Right cardiac atrium (tissue), 5 donors: Measurements from ENCODE around the gene GGNBP2. TPM values are rescaled to one million over a fixed set of nuclear protein-coding genes. Genes with fewer than 3 reads are reported as not detected.
"Not testable (repeated sequence)": the region's sequence is repeated elsewhere in the genome, so short reads cannot be mapped to it uniquely, and the experiment has no call there.

Source experiments
- ATAC-seq, 2 donors: fragments of 200-7000 bp; cut with Tn5 transposase; one replicate each; pipeline versions ENCODE4 v1.8.0 to v1.9.1; 2020; ENCODE audit warnings: moderate library complexity in 2 of 2, mild to moderate bottlenecking in 1 of 2
- DNase-seq, 3 donors: peaks; one replicate each; pipeline ENCODE4 v3.0.0-alpha.2; 2020
- H3K27ac ChIP-seq: one replicate; pipeline ENCODE4 v1.5.1; 2013; ENCODE audit warnings: mild to moderate bottlenecking, low read length, control low read depth, moderate library complexity
- H3K27me3 ChIP-seq: one replicate; pipeline ENCODE4 v1.6.1; 2013; ENCODE audit not compliant: control insufficient read depth, insufficient read depth
- H3K4me1 ChIP-seq: one replicate; pipeline ENCODE4 v1.6.1; 2013; ENCODE audit warnings: low read length; ENCODE audit not compliant: control insufficient read depth, insufficient read depth
- H3K4me3 ChIP-seq: one replicate; pipeline ENCODE4 v1.5.1; 2013; ENCODE audit warnings: low read length, control low read depth
- H3K9me3 ChIP-seq: one replicate; pipeline ENCODE4 v1.6.1; 2013; ENCODE audit warnings: low read length; ENCODE audit not compliant: control insufficient read depth
- WGBS: extraction: QIAGEN DNeasy Blood & Tissue Kit; methylation state at CpG from one replicate; pipeline ENCODE4 v1.1.7; 2013; 5-methylcytosine and 5-hydroxymethylcytosine counted together
- intact Hi-C, 4 donors: fragments of 100-400 bp; cut with DNase I; formaldehyde crosslinking; loops; one replicate each; pipeline versions ENCODE4 v1.11.0 to v1.14.0; 2022 to 2023
- polyA plus RNA-seq: library from polyadenylated mRNA; stranded (reverse); fragments of 200-250 nt; gene quantifications from one replicate; pipeline ENCODE4 v1.2.3, GENCODE V29; 2013
- total RNA-seq, 4 donors: library from RNA; stranded (reverse); fragmentation: NEBNext Ultra II Directional; extraction: Animal tissue kit (Norgen Biotek cat#: 25700); gene quantifications; one replicate each; pipeline ENCODE4 v1.2.1, GENCODE V29; 2021
- donor health status: healthy with polysubstance abuse.
- donor health status: DM: no; HTN: yes; CAD: no.
- donor health status: DM: no; HTN: no; CAD: no.
- donor health status: DM: no; HTN: yes; CAD: no; lungs with severe emphysema.
- donor health status: DM: yes; HTN: yes; CAD: no.

GGNBP2 gene
- total and polyA plus RNA-seq, 5 donors = 36.2 to 51.6 (median 45.5) TPM

GRCh38 chr17:36504156-36504545 lies 40.6 kb upstream of the GGNBP2 start:
- no peaks in the 10 kb centered on the region for H3K4me1 ChIP-seq
- 94% methylated on average over 5 of the region's 5 CpGs for WGBS
- DNase-seq (no peak), ATAC-seq (no peak)
- H3K4me3 ChIP-seq = no peak overlapping the region
- no peaks in the 10 kb centered on the region for H3K9me3 ChIP-seq
- intact Hi-C loops = no loop called here
- H3K27ac ChIP-seq = no peak overlapping the region
- no peaks in the 10 kb centered on the region for H3K27me3 ChIP-seq

- intact Hi-C loops = no loop called here
Observed at GRCh38 chr17:36505171-36505570, 39.5 kb upstream of the GGNBP2 start.

GRCh38 chr17:36506249-36506826 lies 38.4 kb upstream of the GGNBP2 start:
- WGBS = 84% methylated on average over 6 of the region's 6 CpGs
- no peaks in the 10 kb centered on the region for H3K9me3 ChIP-seq
- no peak overlapping the region for H3K4me3 ChIP-seq
- no peaks in the 10 kb centered on the region for H3K27me3 ChIP-seq
- intact Hi-C loops = no loop called here
- DNase-seq (no peak), ATAC-seq (no peak)
- no peaks in the 10 kb centered on the region for H3K4me1 ChIP-seq
- no peak overlapping the region for H3K27ac ChIP-seq

More at GRCh38 chr17:36505171-36505570, 39.5 kb upstream of the GGNBP2 start:
- no peak for ATAC-seq
- 93% methylated on average over 8 of the region's 8 CpGs for WGBS
- Histone ChIP-seq H3K4me1 (no peaks in the 10 kb centered on the region), H3K27ac (no peak overlapping the region), H3K4me3 (no peak overlapping the region), H3K27me3 (no peaks in the 10 kb centered on the region), H3K9me3 (no peaks in the 10 kb centered on the region)
- no peak for DNase-seq

DNA sequence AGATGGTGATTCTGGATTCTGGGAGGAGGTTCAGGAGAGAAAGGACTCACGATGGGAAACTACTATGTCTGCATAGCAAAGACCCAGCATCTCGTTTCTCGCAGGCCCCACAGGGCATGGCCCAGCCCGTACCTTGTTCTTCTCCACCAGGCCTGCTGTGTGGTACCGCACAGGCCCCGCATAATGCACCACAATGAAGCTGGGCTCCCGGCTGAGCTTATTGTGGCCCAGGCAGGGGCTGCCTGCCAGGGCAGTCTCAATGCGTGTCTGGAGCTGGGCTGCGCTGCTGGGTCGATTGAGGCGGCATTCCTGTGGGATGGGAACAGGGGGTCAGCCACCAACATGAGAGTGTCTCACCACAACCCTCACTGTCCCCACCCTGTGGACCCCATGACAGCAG lies 37.9 kb upstream of the GGNBP2 start:
- no peak overlapping the region for H3K27ac ChIP-seq
- ATAC-seq = no peak
- 95% methylated on average over 11 of the region's 11 CpGs for WGBS
- no peak for DNase-seq
- intact Hi-C loops = no loop called here
- no peaks in the 10 kb centered on the region for H3K27me3 ChIP-seq
- H3K4me3 ChIP-seq = no peak overlapping the region
- H3K4me1 ChIP-seq = no peaks in the 10 kb centered on the region
- H3K9me3 ChIP-seq = no peaks in the 10 kb centered on the region

GRCh38 chr17:36507266-36507665 lies 37.5 kb upstream of the GGNBP2 start:
- Histone ChIP-seq H3K4me3 (no peak overlapping the region), H3K9me3 (no peaks in the 10 kb centered on the region), H3K27me3 (no peaks in the 10 kb centered on the region), H3K27ac (no peak overlapping the region), H3K4me1 (no peaks in the 10 kb centered on the region)
- 91% methylated on average over 6 of the region's 6 CpGs for WGBS
- intact Hi-C loops = no loop called here
- no peak for DNase-seq
- no peak for ATAC-seq

DNA sequence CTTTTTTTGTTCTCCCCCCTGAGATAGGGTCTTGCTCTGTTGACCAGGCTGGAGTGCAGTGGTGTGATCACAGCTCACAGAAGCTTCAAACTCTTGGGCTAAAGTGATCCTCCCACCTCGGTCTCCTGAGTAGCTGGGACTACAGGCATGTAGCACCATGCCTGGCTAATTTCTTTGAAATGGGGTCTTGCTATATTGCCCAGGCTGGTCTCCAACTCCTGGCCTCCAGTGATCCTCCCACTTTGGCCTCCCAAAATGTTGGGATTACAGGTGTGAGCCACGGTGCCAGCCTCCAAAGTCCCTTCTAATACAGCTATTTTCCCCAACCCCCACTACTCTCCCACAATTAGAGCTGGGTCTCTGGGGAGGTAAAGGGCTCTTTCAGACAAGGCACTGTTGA lies 36.3 kb upstream of the GGNBP2 start:
- H3K9me3 ChIP-seq, intact Hi-C loops, H3K4me3 ChIP-seq, ATAC-seq, DNase-seq, H3K27ac ChIP-seq, H3K27me3 ChIP-seq, H3K4me1 ChIP-seq: not testable (repeated sequence)
- WGBS = 96% methylated on average over 2 of the region's 2 CpGs

GRCh38 chr17:36509272-36509985 lies 35.3 kb upstream of the GGNBP2 start:
- Histone ChIP-seq H3K9me3 (no peaks in the 10 kb centered on the region), H3K4me3 (no peak overlapping the region), H3K4me1 (no peaks in the 10 kb centered on the region), H3K27me3 (no peaks in the 10 kb centered on the region), H3K27ac (no peak overlapping the region)
- 95% methylated on average over 9 of the region's 9 CpGs for WGBS
- intact Hi-C loops = no loop called here
- no peak for ATAC-seq
- no peak for DNase-seq

DNA sequence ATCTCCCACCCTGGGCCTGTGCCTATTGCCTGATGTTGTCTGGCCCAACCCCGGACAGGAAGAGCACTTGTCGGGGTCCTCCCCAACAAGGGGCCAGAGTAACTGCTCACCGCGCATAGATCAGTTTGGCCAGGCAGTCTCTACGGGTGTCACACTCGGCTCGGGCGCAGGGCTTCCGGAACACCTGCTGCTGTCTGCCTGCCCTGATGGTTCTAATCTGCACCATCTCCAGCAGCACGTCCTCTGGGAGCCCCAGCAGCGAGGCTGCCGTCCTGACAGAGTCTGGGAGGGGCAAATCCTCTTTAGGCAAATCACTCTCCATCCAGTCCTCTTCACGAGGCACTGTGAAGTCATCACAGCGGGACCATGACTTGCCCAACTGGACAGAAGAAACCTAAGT lies 34.1 kb upstream of the GGNBP2 start:
- WGBS = 86% methylated on average over 14 of the region's 14 CpGs
- Histone ChIP-seq H3K4me1 (no peaks in the 10 kb centered on the region), H3K9me3 (no peaks in the 10 kb centered on the region), H3K27me3 (no peaks in the 10 kb centered on the region), H3K27ac (no peak overlapping the region), H3K4me3 (no peak overlapping the region)
- intact Hi-C loops = no loop called here
- ATAC-seq (no peak), DNase-seq (no peak)

DNA sequence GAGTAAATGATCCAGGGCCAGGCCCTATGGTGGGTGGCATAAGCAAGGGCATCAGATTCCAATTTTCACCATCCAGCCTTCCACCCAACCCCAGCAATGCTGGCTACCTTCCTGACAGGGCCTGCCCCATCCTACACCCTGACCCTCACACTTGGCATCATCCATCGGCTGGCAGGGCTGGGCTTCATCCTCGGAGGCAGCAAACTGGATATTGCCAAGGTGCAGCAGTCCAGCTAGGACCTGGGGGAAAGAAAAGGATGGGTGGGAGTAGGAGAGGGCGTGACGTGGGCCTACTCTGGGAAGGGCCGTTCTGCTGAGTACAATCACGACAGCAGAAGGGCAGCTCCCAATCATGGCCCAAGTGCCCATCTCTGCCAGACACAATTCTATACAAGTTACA lies 33.5 kb upstream of the GGNBP2 start:
- no peak overlapping the region for H3K4me3 ChIP-seq
- ATAC-seq (no peak), DNase-seq (no peak)
- no peaks in the 10 kb centered on the region for H3K9me3 ChIP-seq
- 91% methylated on average over 6 of the region's 6 CpGs for WGBS
- H3K27me3 ChIP-seq = no peaks in the 10 kb centered on the region
- intact Hi-C loops = no loop called here
- no peak overlapping the region for H3K27ac ChIP-seq
- H3K4me1 ChIP-seq = no peaks in the 10 kb centered on the region

DNA sequence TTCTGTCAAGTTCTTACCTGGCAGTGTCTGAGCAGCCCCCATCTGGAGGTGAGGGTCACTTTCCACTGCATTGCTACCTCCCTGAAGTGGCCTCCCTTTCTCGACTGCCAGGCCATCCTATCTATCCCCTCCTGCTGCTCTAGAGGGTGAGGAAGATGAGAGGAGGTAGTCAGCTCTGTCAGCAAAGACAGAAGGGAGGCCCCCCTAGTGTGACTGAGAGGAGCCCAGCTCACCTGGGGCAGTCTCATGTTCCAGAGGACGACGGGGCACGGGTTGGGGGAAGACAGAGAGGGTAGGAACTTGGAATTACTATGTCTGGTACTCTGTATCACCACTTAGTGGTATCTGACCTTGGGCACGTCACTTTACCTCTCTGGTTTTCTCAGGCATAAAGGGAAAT lies 32.1 kb upstream of the GGNBP2 start:
- Histone ChIP-seq H3K4me3 (no peak overlapping the region), H3K27ac (no peak overlapping the region), H3K4me1 (no peaks in the 10 kb centered on the region), H3K9me3 (no peaks in the 10 kb centered on the region), H3K27me3 (no peaks in the 10 kb centered on the region)
- intact Hi-C loops = no loop called here
- no peak for ATAC-seq
- 90% methylated on average over 5 of the region's 5 CpGs for WGBS
- no peak for DNase-seq

- Histone ChIP-seq H3K27me3 (no peaks in the 10 kb centered on the region), H3K9me3 (no peaks in the 10 kb centered on the region), H3K4me3 (no peak overlapping the region), H3K4me1 (no peaks in the 10 kb centered on the region), H3K27ac (no peak overlapping the region)
- 97% methylated on average over 3 of the region's 3 CpGs for WGBS
- intact Hi-C loops = no loop called here
- no peak for DNase-seq
- ATAC-seq = no peak
Observed at GRCh38 chr17:36514856-36515255, 29.9 kb upstream of the GGNBP2 start.

DNA sequence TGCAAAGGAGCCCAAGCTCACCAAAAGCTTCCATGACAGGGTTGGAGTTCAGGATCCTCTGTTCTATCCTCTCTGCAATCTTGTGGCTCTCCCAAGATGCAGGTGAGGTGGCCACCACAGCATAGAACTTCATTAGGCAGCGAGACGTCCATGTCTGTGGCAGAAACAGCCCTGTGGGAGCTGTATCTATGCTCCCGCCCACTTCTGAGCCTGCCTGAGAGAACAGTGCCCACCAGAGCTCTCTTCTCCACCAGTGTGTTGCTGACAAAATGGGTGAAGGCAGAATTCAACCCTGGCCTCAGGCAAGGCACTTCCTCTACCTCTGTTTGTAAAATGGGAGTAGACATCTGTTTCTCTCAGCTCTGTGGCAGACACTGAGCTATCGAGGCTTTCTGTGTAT lies 28.9 kb upstream of the GGNBP2 start:
- intact Hi-C loops = no loop called here

More for the DNA sequence above, 28.9 kb upstream of the GGNBP2 start:
- 87% methylated on average over 4 of the region's 4 CpGs for WGBS
- Histone ChIP-seq H3K9me3 (no peaks in the 10 kb centered on the region), H3K27me3 (no peaks in the 10 kb centered on the region), H3K4me3 (no peak overlapping the region), H3K27ac (no peak overlapping the region), H3K4me1 (no peaks in the 10 kb centered on the region)
- no peak for ATAC-seq
- DNase-seq = no peak
